K562 (cell line): ENCODE results near the gene USP20. TPM values are rescaled to one million over a fixed set of nuclear protein-coding genes. Genes with fewer than 3 reads are reported as not detected.

Experiments
- ATAC-seq: fragments of 200-7000 bp; cut with Tn5 transposase; 3 replicates; pipeline ENCODE4 v1.9.1; 2020; ENCODE audit warnings: moderate library complexity
- BruUV-seq: library from RNA; stranded (reverse); fragments of 400-500 nt; replicated peaks from 2 replicates; lab custom pipeline; 2021; lab: Mats Ljungman, UMichigan
- CTCF ChIA-PET: fragments of 300-600 bp; formaldehyde crosslinking; extraction: SDS; loops from one replicate; lab custom pipeline; 2021; ENCODE audit warnings: low intra/inter-chr PET ratio; lab: Yijun Ruan, JAX
- POLR2A ChIA-PET: fragments of 300-600, 350-650 bp; sonication (Branson Sonifier 250); formaldehyde crosslinking; extraction: SDS; loops from one replicate; lab custom pipeline; 2021; ENCODE audit warnings: antibody characterized with exemption, inconsistent platforms; lab: Yijun Ruan, JAX
- DNase-seq, 4 experiments: peaks; one replicate each; pipeline versions ENCODE4 v3.0.0 to v3.0.0-alpha.2; 2011 to 2018; ENCODE audit warnings: low spot score in 3 of 4, mixed read lengths in 3 of 4; ENCODE audit errors: extremely low read depth in 1 of 4
- FAIRE-seq: peaks from 2 replicates; lab custom pipeline; 2011; peaks lifted over from hg19 to GRCh38; lab: Jason Lieb, UNC
- H2AFZ ChIP-seq: 2 replicates; pipeline ENCODE4 v1.6.0; 2011; ENCODE audit warnings: low read depth, low read length, control low read depth, inconsistent platforms
- H3K27ac ChIP-seq: fragments of 200-600 bp; 3 replicates; pipeline ENCODE4 v1.8.0; 2011; ENCODE audit warnings: low read depth, mild to moderate bottlenecking, control low read depth, inconsistent platforms, low read length, moderate library complexity, mixed read lengths; ENCODE audit errors: extremely low read depth
- H3K27me3 ChIP-seq, 2 experiments: fragments of 300-600 bp in 1 of 2; 2 replicates in 1 of 2; 3 replicates in 1 of 2; pipeline versions ENCODE4 v1.6.0 to v1.8.0; 2011; ENCODE audit warnings: inconsistent platforms in 2 of 2, low read length in 2 of 2, mild to moderate bottlenecking in 1 of 2, mixed read lengths in 1 of 2, moderate library complexity in 1 of 2; ENCODE audit not compliant: control insufficient read depth in 2 of 2, insufficient read depth in 2 of 2
- H3K36me3 ChIP-seq: fragments of 300-600 bp; 3 replicates; pipeline ENCODE4 v1.8.0; 2011; ENCODE audit warnings: mild to moderate bottlenecking, low read length, inconsistent platforms; ENCODE audit not compliant: control insufficient read depth, insufficient read depth
- H3K4me1 ChIP-seq, 2 experiments: fragments of 200-600 bp in 1 of 2; replicated peaks in 1 of 2; 2 replicates in 1 of 2; 3 replicates in 1 of 2; pipeline versions ENCODE4 v1.5.1 to v1.8.0; 2011; ENCODE audit warnings: inconsistent platforms in 2 of 2, low read length in 2 of 2, mild to moderate bottlenecking in 1 of 2, mixed read lengths in 1 of 2, moderate library complexity in 1 of 2; ENCODE audit not compliant: control insufficient read depth in 2 of 2, insufficient read depth in 2 of 2
- H3K4me2 ChIP-seq: 2 replicates; pipeline ENCODE4 v1.6.1; 2011; ENCODE audit warnings: low read length, control low read depth, inconsistent platforms, mixed read lengths; ENCODE audit not compliant: insufficient read depth
- H3K4me3 ChIP-seq: fragments of 200-600 bp; sonication (generic), shearing (Covaris generic); 2 replicates; pipeline ENCODE4 v1.5.1; 2016; ENCODE audit warnings: control low read depth, inconsistent platforms
- H3K79me2 ChIP-seq: fragments of 200-600 bp; 3 replicates; pipeline ENCODE4 v1.8.0; 2011; ENCODE audit warnings: low read length, inconsistent platforms; ENCODE audit not compliant: control insufficient read depth, insufficient read depth
- H3K9ac ChIP-seq, 2 experiments: 2 replicates each; pipeline versions ENCODE4 v1.6.0 to v1.6.1; 2011; ENCODE audit warnings: low read depth in 2 of 2, low read length in 2 of 2, control low read depth in 1 of 2, inconsistent platforms in 1 of 2, mild to moderate bottlenecking in 1 of 2, mixed read lengths in 1 of 2; ENCODE audit not compliant: insufficient read depth in 1 of 2
- H3K9me1 ChIP-seq: one replicate; pipeline ENCODE4 v1.6.0; 2011; ENCODE audit warnings: inconsistent platforms, mild to moderate bottlenecking, low read length, moderate library complexity; ENCODE audit not compliant: control insufficient read depth, insufficient read depth
- H3K9me3 ChIP-seq: replicated peaks from 2 replicates; pipeline ENCODE4 v1.5.1; 2011; ENCODE audit warnings: low read depth, low read length, inconsistent platforms; ENCODE audit not compliant: control insufficient read depth, insufficient read depth
- H4K20me1 ChIP-seq: replicated peaks from 2 replicates; pipeline ENCODE4 v1.6.1; 2011; ENCODE audit warnings: low read length, inconsistent platforms, mixed read lengths; ENCODE audit not compliant: control insufficient read depth, insufficient read depth
- CREB1 ChIP-seq, 2 experiments: sonication (generic) in 1 of 2; formaldehyde crosslinking in 1 of 2; IDR thresholded peaks; 2 replicates each; pipeline versions ENCODE4 v1.6.1 to v1.8.0; 2012 to 2022; ENCODE audit warnings: inconsistent platforms in 1 of 2, mild to moderate bottlenecking in 1 of 2, missing genetic modification reagents in 1 of 2, moderate library complexity in 1 of 2
- ETV6 ChIP-seq, 3 experiments: fragments of 150-350 bp in 1 of 3; sonication (generic) in 1 of 3; formaldehyde crosslinking in 1 of 3; IDR thresholded peaks; 2 replicates each; pipeline versions ENCODE4 v1.6.1 to v1.8.0; 2014 to 2022; ENCODE audit warnings: borderline replicate concordance in 2 of 3, low read depth in 2 of 3, antibody characterized with exemption in 1 of 3, low read length in 1 of 3, mild to moderate bottlenecking in 1 of 3, missing genetic modification reagents in 1 of 3
- GTF2A2 ChIP-seq: IDR thresholded peaks from 2 replicates; pipeline ENCODE4 v1.6.1; 2016; ENCODE audit warnings: mild to moderate bottlenecking, missing genetic modification characterization, missing compliant biosample characterization
- MTF1 ChIP-seq: fragments of 250-450 bp; sonication (Bioruptor Pico); IDR thresholded peaks from 2 replicates; pipeline ENCODE4 v1.9.0; 2021; ENCODE audit warnings: moderate library complexity, mild to moderate bottlenecking, inconsistent platforms, borderline replicate concordance
- SP2 ChIP-seq: IDR thresholded peaks from 2 replicates; pipeline ENCODE4 v1.6.1; 2011; ENCODE audit warnings: mild to moderate bottlenecking, low read depth, low read length, moderate library complexity; ENCODE audit not compliant: poor library complexity, severe bottlenecking; ENCODE audit errors: extremely low read depth
- ZNF184 ChIP-seq: sonication (generic); formaldehyde crosslinking; IDR thresholded peaks from 2 replicates; pipeline ENCODE4 v1.5.0; 2020; ENCODE audit warnings: missing genetic modification reagents
- ZNF274 ChIP-seq: IDR thresholded peaks from 2 replicates; pipeline ENCODE4 v1.6.1; 2011; ENCODE audit warnings: low read depth, mild to moderate bottlenecking, low read length, moderate library complexity, borderline replicate concordance
- WGBS: fragments of 100-300 bp; shearing (Covaris generic); methylation state at CpG from one replicate; pipeline ENCODE4 v1.1.6; 2016; ENCODE audit warnings: low coverage, mixed read lengths; ENCODE audit not compliant: insufficient coverage; ENCODE audit errors: missing lambda C conversion rate; 5-methylcytosine and 5-hydroxymethylcytosine counted together
- in situ Hi-C: fragments of 300-500 bp; cut with MboI; formaldehyde crosslinking; loops from 4 replicates; pipeline ENCODE4 v1.15.0; 2018; ENCODE audit warnings: inconsistent platforms, mixed read lengths
- intact Hi-C: fragments of 100-400 bp; cut with micrococcal nuclease; formaldehyde crosslinking; loops from 2 replicates; pipeline ENCODE4 v1.14.2; 2022
- polyA plus RNA-seq, 8 experiments: library from polyadenylated mRNA; depleted of rRNA in 4 of 8; stranded (reverse) in 5 of 8; unstranded in 3 of 8; fragments of >200 nt; fragmentation: Nextera tagmentation in 2 of 8; fragmentation: Illumina TruSeq in 1 of 8; extraction: Ambion mirVana in 2 of 8; extraction: Trizol in 1 of 8; gene quantifications; 2 replicates each; pipeline versions ENCODE4 v1.2.1 to v1.2.3, GENCODE V29; 2011 to 2014; ENCODE audit warnings: inconsistent platforms in 1 of 8, missing spikeins in 1 of 8
- total RNA-seq, 7 experiments: library from RNA; depleted of rRNA in 6 of 7; stranded (reverse); fragments of >200 nt in 6 of 7; fragmentation: Illumina TruSeq in 2 of 7; extraction: Trizol in 2 of 7; gene quantifications; 2 replicates each; pipeline versions ENCODE4 v1.2.1 to v1.2.3, GENCODE V29; 2011 to 2021; ENCODE audit warnings: low replicate concordance in 1 of 7
- TF ChIP-seq, protein P1 (sequence below): sonication (generic); formaldehyde crosslinking; IDR thresholded peaks from 2 replicates; pipeline ENCODE4 v1.9.0; 2022; ENCODE audit warnings: mild to moderate bottlenecking, missing genetic modification reagents
- TF ChIP-seq, protein P2 (sequence below): sonication (generic); formaldehyde crosslinking; IDR thresholded peaks from 2 replicates; pipeline ENCODE4 v1.4.0; 2020; ENCODE audit warnings: mild to moderate bottlenecking, missing genetic modification reagents
- TF ChIP-seq, protein P3 (sequence below): fragments of 450-650 bp; IDR thresholded peaks from 2 replicates; pipeline ENCODE4 v1.7.1; 2018; ENCODE audit warnings: mild to moderate bottlenecking, low read depth; ENCODE audit not compliant: partially characterized antibody
- TF ChIP-seq, protein P4 (sequence below): fragments of 250-450 bp; sonication (Bioruptor Pico); IDR thresholded peaks from 2 replicates; pipeline ENCODE4 v1.8.0; 2022; ENCODE audit warnings: inconsistent platforms, mild to moderate bottlenecking, moderate library complexity, borderline replicate concordance

Gene USP20
- total and polyA plus RNA-seq, 9 of the 15 experiments (the other 6 are each of a cell fraction or from before 2014, with no cell fraction given): 1.9 to 136 (median 49.1) TPM

DNA sequence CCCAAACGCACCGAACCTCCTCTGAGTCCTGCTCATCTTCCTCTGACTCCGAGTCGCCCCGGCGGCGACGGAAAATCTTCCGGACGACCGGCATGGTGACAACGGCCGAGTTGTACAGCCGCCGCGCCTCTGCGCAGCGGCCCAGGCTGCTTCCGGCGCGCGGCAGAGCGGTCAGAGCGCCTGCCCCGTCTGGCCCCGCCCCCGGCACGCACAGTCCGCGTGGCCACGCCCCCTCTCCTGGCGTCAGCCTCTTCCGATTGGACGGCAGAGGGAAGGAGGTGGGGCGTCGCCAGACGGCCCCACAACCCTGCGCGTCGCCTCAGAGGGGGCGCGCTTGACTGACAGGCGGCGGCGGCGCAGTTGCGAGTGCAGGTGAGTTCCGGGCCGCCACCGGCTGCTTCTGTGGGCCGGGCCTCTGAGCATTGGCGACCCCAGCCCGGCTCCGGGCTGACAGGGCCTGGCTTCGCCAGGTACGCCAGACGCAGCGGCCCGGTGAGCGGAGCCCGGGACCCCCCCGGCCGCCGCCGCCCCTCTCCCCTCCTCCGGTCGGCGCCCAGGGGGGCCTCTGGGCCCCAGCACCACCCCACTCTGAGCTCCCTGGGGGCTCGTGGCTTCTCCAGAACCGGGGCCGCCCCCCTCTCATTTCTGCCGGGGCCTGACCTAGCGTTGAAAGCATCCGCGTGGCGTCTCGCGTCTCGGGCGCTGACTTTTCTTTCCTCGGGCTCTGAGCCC is at the start of gene USP20, which contains the start of gene C9orf78 (continued):
- TF ChIP-seq, protein P1, sequence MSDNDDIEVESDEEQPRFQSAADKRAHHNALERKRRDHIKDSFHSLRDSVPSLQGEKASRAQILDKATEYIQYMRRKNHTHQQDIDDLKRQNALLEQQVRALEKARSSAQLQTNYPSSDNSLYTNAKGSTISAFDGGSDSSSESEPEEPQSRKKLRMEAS: no peak
- TF ChIP-seq MTF1 (CRISPR knock-in tag) (no peak), GTF2A2 (tag) (no peak), CREB1 (IDR thresholded peaks at IDR 0.05) (peak; percentile 99), CREB1 (CRISPR knock-in tag; IDR thresholded peaks at IDR 0.05) (no peak)

DNA sequence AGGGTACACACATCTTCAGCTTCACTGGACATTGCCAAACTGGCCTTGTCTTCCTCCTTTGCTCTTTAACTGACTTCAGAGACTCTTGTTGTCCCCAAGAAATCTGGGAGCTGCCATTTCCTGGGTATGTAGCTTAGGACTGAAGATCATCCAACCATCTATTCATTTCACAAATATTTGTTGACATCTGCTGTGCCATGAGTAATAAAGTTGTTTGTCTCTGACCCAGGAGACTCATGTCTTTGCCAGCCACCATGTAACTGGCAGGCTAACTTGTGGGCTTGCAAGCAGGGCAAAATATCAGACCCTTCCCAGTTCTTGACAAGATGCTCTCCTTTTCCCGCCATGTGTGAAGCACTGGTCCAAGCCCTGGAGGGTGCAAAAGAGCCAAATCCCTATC is 49.4 kb upstream of the USP20 start:
- intact Hi-C loops: loop anchor here (10.0 kb wide), 1 partner anchor 651 kb away; no protein-coding TSS in a partner anchor
- no TSS peak for BruUV-seq
- H3K4me2 ChIP-seq: no peak overlapping the region
- TF ChIP-seq, protein P2, sequence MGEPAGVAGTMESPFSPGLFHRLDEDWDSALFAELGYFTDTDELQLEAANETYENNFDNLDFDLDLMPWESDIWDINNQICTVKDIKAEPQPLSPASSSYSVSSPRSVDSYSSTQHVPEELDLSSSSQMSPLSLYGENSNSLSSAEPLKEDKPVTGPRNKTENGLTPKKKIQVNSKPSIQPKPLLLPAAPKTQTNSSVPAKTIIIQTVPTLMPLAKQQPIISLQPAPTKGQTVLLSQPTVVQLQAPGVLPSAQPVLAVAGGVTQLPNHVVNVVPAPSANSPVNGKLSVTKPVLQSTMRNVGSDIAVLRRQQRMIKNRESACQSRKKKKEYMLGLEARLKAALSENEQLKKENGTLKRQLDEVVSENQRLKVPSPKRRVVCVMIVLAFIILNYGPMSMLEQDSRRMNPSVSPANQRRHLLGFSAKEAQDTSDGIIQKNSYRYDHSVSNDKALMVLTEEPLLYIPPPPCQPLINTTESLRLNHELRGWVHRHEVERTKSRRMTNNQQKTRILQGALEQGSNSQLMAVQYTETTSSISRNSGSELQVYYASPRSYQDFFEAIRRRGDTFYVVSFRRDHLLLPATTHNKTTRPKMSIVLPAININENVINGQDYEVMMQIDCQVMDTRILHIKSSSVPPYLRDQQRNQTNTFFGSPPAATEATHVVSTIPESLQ (CRISPR knock-in tag): no peak
- TF ChIP-seq, protein P3, sequence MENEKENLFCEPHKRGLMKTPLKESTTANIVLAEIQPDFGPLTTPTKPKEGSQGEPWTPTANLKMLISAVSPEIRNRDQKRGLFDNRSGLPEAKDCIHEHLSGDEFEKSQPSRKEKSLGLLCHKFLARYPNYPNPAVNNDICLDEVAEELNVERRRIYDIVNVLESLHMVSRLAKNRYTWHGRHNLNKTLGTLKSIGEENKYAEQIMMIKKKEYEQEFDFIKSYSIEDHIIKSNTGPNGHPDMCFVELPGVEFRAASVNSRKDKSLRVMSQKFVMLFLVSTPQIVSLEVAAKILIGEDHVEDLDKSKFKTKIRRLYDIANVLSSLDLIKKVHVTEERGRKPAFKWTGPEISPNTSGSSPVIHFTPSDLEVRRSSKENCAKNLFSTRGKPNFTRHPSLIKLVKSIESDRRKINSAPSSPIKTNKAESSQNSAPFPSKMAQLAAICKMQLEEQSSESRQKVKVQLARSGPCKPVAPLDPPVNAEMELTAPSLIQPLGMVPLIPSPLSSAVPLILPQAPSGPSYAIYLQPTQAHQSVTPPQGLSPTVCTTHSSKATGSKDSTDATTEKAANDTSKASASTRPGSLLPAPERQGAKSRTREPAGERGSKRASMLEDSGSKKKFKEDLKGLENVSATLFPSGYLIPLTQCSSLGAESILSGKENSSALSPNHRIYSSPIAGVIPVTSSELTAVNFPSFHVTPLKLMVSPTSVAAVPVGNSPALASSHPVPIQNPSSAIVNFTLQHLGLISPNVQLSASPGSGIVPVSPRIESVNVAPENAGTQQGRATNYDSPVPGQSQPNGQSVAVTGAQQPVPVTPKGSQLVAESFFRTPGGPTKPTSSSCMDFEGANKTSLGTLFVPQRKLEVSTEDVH: no peak
- no peak for TF ChIP-seq ZNF274
- TF ChIP-seq ETV6 (IDR thresholded peaks at IDR 0.05; ENCODE audit: borderline replicate concordance in 1 of 2, low read depth in 2 of 2, low read length in 1 of 2): no peak
- no peak for TF ChIP-seq ETV6 (CRISPR knock-in tag; IDR thresholded peaks at IDR 0.05; ENCODE audit: borderline replicate concordance)
- TF ChIP-seq ZNF184 (CRISPR knock-in tag): no peak
- TF ChIP-seq SP2: no peak
- TF ChIP-seq, protein P4, sequence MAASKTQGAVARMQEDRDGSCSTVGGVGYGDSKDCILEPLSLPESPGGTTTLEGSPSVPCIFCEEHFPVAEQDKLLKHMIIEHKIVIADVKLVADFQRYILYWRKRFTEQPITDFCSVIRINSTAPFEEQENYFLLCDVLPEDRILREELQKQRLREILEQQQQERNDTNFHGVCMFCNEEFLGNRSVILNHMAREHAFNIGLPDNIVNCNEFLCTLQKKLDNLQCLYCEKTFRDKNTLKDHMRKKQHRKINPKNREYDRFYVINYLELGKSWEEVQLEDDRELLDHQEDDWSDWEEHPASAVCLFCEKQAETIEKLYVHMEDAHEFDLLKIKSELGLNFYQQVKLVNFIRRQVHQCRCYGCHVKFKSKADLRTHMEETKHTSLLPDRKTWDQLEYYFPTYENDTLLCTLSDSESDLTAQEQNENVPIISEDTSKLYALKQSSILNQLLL: no peak

More for the DNA sequence above, 49.4 kb upstream of the USP20 start:
- no peaks in the 10 kb centered on the region for H4K20me1 ChIP-seq
- FAIRE-seq (no peak), DNase-seq (no peak), ATAC-seq (no peak)
- H3K4me1 ChIP-seq: peaks cover 15 to 24% of the 10 kb centered on the region in 2 experiments; a peak in 4 of 5 replicates
- H3K9me1 ChIP-seq: no peaks in the 10 kb centered on the region
- H3K79me2 ChIP-seq: no peaks in the 10 kb centered on the region
- H2AFZ ChIP-seq: no peak overlapping the region
- no peaks in the 10 kb centered on the region for H3K27me3 ChIP-seq
- no peak overlapping the region for H3K4me3 ChIP-seq
- ChIA-PET CTCF (interaction anchor here (4.3 to 4.9 kb wide), 2 partner anchors 48 to 59 kb away, joined by 46 to 112 read pairs; no protein-coding TSS in a partner anchor), POLR2A (interaction anchor here (0.6 to 1.3 kb wide), 5 partner anchors 41 to 144 kb away, joined by 3 to 5 read pairs (median 3); partner anchors contain the start of gene ASB6)
- no peaks in the 10 kb centered on the region for H3K9me3 ChIP-seq
- H3K27ac ChIP-seq: no peak overlapping the region
- H3K36me3 ChIP-seq: no peaks in the 10 kb centered on the region
- in situ Hi-C loops: loop anchor here (10.0 to 25.0 kb wide), 2 partner anchors 1091 to 1499 kb away; partner anchors contain the start of genes GOLGA2 and SWI5
- no peak overlapping the region for H3K9ac ChIP-seq
- 59% methylated on average over 1 of the region's 1 CpG for WGBS
